AG10803 (cell line): ENCODE results near the gene ITPR1.

ENCODE experiments used
- DNase-seq: peaks from one replicate; pipeline ENCODE4 v3.0.0; 2010; ENCODE audit warnings: low read depth
- H3K4me3 ChIP-seq: 2 replicates; pipeline ENCODE4 v1.5.1; 2011; ENCODE audit warnings: mild to moderate bottlenecking, low read length, control low read depth
- CTCF ChIP-seq: conservative IDR thresholded peaks from 2 replicates; pipeline ENCODE4 v1.5.1; 2011; ENCODE audit warnings: mild to moderate bottlenecking, low read length, control low read depth, inconsistent platforms

The ITPR1 gene

GRCh38 chr3:4766716-4767499, 273.8 kb downstream of the ITPR1 start:
- TF ChIP-seq CTCF: no peak
- no peak overlapping the region for H3K4me3 ChIP-seq
- no peak for DNase-seq

GRCh38 chr3:4768021-4768420, 274.9 kb downstream of the ITPR1 start:
- H3K4me3 ChIP-seq: no peak overlapping the region
- TF ChIP-seq CTCF: no peak
- no peak for DNase-seq

GRCh38 chr3:4768521-4768920, 275.4 kb downstream of the ITPR1 start:
- DNase-seq: no peak
- TF ChIP-seq CTCF: no peak
- no peak overlapping the region for H3K4me3 ChIP-seq

- no peak for TF ChIP-seq CTCF
- no peak for DNase-seq
- no peak overlapping the region for H3K4me3 ChIP-seq
Observed at GRCh38 chr3:4770561-4770960, 277.4 kb downstream of the ITPR1 start.

GRCh38 chr3:4771243-4771642, 278.1 kb downstream of the ITPR1 start:
- no peak for TF ChIP-seq CTCF
- H3K4me3 ChIP-seq: no peak overlapping the region
- no peak for DNase-seq

- no peak overlapping the region for H3K4me3 ChIP-seq
- TF ChIP-seq CTCF: no peak
- peak; percentile 84 for DNase-seq
Observed at GRCh38 chr3:4772171-4772804, 279.1 kb downstream of the ITPR1 start.

- H3K4me3 ChIP-seq: no peak overlapping the region
- no peak for TF ChIP-seq CTCF
- no peak for DNase-seq
Observed at GRCh38 chr3:4772858-4773257, 279.7 kb downstream of the ITPR1 start.
